ENCODE data around the gene TMEM120B. TPM values are rescaled to one million over a fixed set of nuclear protein-coding genes. Genes with fewer than 3 reads are reported as not detected.

TMEM120B gene
- total and polyA plus RNA-seq, 2 of the 4 experiments (the other 2 are of a cell fraction), result 10.6 to 18.4 TPM

DNA sequence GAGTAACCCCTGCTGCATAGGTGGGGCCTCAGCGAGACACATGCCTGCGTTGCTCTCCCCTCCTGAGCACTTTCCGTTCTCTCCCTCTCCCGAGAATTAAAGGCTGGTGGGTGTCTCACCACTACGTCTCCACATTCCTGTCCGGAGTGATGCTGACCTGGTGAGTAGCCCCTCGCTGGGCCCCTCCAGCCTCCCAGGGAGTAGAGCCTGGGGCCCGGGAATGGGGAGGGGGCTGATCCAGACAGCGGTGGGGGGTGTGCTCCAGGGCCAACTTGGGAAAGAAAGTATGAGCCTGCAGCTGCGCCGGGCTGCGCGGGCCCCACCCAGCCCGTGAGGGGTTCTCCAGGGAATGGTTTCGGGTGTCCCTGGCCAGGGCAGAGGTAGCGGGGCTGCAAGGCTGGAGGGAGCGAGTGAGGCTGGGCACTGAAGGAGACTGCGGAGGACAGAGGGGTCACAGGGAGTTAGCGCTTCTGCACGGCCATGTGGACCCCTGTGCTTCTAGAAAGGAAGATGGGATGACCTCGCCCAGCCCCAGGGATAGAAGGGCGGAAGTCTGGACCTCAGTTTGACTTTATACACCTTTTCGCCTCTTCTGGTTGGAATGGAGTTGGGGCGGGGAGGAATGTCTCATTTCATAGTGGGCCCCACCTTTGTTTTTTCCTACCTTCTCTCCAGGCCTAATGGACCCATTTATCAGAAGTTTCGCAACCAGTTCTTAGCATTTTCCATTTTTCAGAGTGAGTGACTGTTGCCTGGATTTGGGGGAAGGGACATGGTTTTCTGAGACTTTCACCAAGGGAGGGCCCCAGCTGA lies 58.5 kb downstream of the TMEM120B start:
- no peak overlapping the region for H3K27ac ChIP-seq (ENCODE audit: insufficient read depth, low read length)
- intact Hi-C loops (cut with micrococcal nuclease) (no loop called here), dilution Hi-C loops (cut with HindIII; ENCODE audit: low sequenced_read_pairs, unreplicated experiment) (no loop called here), in situ Hi-C loops (cut with MboI; ENCODE audit: low sequenced_read_pairs) (no loop called here)
- H3K9ac ChIP-seq (ENCODE audit: low read depth, low read length), result no peak overlapping the region
- no peak overlapping the region for H2AK9ac ChIP-seq (replicated peaks; ENCODE audit: low read depth, low read length, poor library complexity)
- H2AFZ ChIP-seq (replicated peaks; ENCODE audit: low read length, poor library complexity), result no peak overlapping the region
- H3K4ac ChIP-seq (ENCODE audit: low read depth, low read length), result no peak overlapping the region
- no peak overlapping the region for H2BK15ac ChIP-seq (ENCODE audit: low read depth, low read length)
- CTCF ChIA-PET, result no interaction called here
- H3K4me1 ChIP-seq (ENCODE audit: control insufficient read depth, insufficient read depth, low read length), result peaks cover 21% of the 10 kb centered on the region
- H3K4me3 ChIP-seq (ENCODE audit: insufficient read depth, low read depth, low read length), result no peak overlapping the region
- peaks cover 0 to 27% of the 10 kb centered on the region in 2 experiments; a peak in 2 of 4 replicates for H3K79me1 ChIP-seq (ENCODE audit: low read depth in 1 of 2, low read length in 2 of 2)
- H3K4me2 ChIP-seq (ENCODE audit: low read depth, low read length), result no peak overlapping the region
- H3K18ac ChIP-seq (ENCODE audit: low read depth, low read length), result no peak overlapping the region
- no TSS peak for BruUV-seq (replicated peaks)
- TF ChIP-seq POLR2A (IDR thresholded peaks at IDR 0.05; ENCODE audit: low read depth, low read length) (no peak), CEBPB (IDR thresholded peaks at IDR 0.05; ENCODE audit: low read depth, low read length) (peak; percentile 58; the same call in 1 of the 2 replicates)
- TF ChIP-seq, protein P1, sequence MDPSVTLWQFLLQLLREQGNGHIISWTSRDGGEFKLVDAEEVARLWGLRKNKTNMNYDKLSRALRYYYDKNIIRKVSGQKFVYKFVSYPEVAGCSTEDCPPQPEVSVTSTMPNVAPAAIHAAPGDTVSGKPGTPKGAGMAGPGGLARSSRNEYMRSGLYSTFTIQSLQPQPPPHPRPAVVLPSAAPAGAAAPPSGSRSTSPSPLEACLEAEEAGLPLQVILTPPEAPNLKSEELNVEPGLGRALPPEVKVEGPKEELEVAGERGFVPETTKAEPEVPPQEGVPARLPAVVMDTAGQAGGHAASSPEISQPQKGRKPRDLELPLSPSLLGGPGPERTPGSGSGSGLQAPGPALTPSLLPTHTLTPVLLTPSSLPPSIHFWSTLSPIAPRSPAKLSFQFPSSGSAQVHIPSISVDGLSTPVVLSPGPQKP (IDR thresholded peaks at IDR 0.05; ENCODE audit: borderline replicate concordance, low read depth, low read length), result no peak
- POLR2A ChIA-PET (ENCODE audit: unreplicated experiment), result no interaction called here
- no peak overlapping the region for H4K8ac ChIP-seq (ENCODE audit: low read depth in 2 of 2, low read length in 2 of 2)
- 79% methylated on average over 6 of the region's 25 CpGs; no CpG with 5 or more reads in 1 of the 2 experiments for WGBS, 2 experiments (ENCODE audit: extremely low coverage in 2 of 2, insufficient read length in 1 of 2)
- no peak overlapping the region for H2BK20ac ChIP-seq (ENCODE audit: low read depth, low read length)
- peaks cover 15% of the 10 kb centered on the region for H3K9me1 ChIP-seq (ENCODE audit: insufficient read depth, low read length)
- H3K56ac ChIP-seq (ENCODE audit: extremely low read depth, insufficient read depth, low read length), result no peak overlapping the region
- no peak overlapping the region for H2BK120ac ChIP-seq (ENCODE audit: low read depth, low read length)
- H2AK5ac ChIP-seq (ENCODE audit: low read depth, low read length), result no peak overlapping the region
- H3K27me3 ChIP-seq (ENCODE audit: control insufficient read depth, insufficient read depth, low read length), result no peaks in the 10 kb centered on the region
- H3K14ac ChIP-seq (replicated peaks; ENCODE audit: low read depth, low read length), result no peak overlapping the region
- DNase-seq, result no peak
- peaks cover 3% of the 10 kb centered on the region; the same call in 1 of the 2 replicates for H4K20me1 ChIP-seq (ENCODE audit: insufficient read depth, low read length)
- ATAC-seq (ENCODE audit: low read depth), result no peak
- no peak overlapping the region for H2BK5ac ChIP-seq (ENCODE audit: low read depth, low read length, poor library complexity, severe bottlenecking)
- H3K23ac ChIP-seq (ENCODE audit: low read depth, low read length), result no peak overlapping the region
- H4K5ac ChIP-seq (ENCODE audit: low read depth, low read length), result no peak overlapping the region
- no peaks in the 10 kb centered on the region; the same call in 1 of the 2 replicates for H3K36me3 ChIP-seq (ENCODE audit: control insufficient read depth, insufficient read depth, low read length)
- no peaks in the 10 kb centered on the region for H3K9me3 ChIP-seq (ENCODE audit: control insufficient read depth, insufficient read depth, low read length)
- no peak overlapping the region for H4K91ac ChIP-seq (ENCODE audit: insufficient read depth, low read depth, low read length)

Data from IMR-90 (cell line).